Stimulated activated CD4-positive, alpha-beta T cell treated with anti-CD3 and anti-CD28 coated beads, TNF-alpha, amount 100 ng/mL, for 4 hours (primary cell): ENCODE results near the gene LRRN3.
"Not testable (repeated sequence)": the region's sequence is repeated elsewhere in the genome, so short reads cannot be mapped to it uniquely, and the experiment has no call there.

Experiments
- DNase-seq, 3 experiments: peaks; one replicate each; pipeline ENCODE4 v3.0.0-alpha.2; 2020; ENCODE audit warnings: low read depth in 3 of 3

Gene LRRN3

DNA sequence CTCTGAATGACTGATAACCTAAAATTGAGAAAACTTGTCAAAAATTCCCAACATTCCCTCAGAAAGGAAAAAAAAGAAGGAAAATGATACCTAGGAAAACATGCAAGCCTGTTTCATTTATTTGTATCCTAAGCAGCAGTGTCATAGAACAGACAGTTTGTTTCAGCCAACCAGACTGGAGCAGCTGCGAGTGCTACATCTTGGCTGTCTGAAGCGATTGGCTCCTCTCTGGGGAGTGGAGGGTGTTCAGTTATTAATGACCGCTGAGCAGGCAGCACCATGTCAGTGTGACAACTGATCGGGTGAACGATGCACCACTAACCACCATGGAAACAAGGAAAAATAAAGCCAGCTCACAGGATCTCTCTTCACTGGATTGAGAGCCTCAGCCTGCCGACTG, at the start of gene LRRN3:
Gene LRRN3 (plus strand): TSS at position 282 of the 400 bp plus-strand sequence. CDS start 31,646 bp downstream, outside the sequence.
- DNase-seq: no peak

DNA sequence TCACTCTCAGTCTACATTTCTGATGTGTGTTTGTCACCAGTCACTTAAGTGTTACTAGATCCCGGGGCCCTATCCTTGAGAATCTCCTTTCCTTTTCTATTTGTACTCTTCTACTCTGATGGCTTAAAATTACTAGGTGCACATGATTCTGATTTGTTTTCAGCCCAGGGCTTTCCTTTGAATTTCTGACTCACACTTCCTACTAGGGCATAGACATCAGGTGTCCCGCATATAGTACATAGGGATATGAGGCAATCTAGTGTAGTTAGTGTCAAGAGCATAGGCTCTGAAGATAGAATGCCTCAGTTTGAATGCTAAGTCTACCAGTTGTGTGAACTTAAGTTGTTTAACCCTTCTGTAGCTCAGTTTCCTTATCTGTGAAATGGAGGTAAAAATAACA, 49.4 kb upstream of the LRRN3 start:
- no peak for DNase-seq

DNA sequence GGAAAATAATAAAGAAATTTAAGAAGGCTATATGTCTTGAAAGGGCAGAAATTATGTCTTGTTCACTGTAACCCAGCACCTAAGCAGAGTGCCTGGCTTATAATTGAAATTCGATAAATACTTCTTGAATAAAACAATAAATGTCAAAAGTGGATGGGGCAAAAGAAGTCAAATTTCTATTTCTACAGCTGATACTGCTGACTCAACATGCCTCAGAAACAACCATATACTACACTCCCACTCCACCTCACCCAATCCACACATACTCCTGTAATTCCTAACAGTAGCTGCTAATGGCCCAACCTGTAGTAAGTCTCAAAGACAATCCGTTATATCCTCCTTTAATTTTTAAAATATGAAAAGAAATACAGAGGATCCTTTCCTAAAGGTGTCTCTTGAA, 48.1 kb upstream of the LRRN3 start:
- DNase-seq: no peak

DNA sequence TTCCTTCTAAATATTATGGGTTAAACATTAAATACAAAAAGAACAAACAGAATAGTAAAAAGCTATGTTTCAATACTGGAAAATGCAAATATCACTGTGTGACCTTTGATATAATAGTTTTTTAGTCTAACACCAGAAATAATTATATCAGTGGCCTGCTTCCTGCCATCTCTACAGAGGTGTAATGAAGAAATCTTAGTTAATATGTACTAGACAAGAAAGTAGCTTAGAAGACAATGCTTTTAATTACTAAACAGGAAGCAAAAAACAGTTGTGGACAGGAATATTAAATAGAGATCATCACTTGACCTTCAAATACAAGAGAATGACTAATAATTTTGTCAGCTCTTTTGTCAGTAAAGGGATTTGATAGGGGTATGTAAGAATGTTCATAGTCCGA, 47.4 kb upstream of the LRRN3 start:
- DNase-seq: no peak

DNA sequence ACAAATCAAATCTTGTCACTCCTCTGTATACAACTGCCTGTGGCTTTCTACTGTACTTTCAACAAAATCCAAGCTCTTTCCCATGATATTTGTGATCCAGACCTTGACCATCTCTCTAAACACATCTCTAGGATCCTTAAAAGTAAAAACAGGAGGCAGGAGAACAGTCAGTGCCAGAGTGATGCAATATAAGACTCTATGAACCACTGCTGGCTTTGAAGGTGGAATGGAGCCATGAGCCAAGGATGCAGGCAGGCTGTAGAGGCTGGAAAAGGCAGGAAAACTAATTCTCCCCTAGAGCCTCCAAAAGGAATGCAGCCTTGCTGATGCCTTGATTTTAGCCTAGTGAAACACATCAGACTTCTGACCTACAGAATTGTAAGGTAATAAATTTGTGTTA, 45.5 kb upstream of the LRRN3 start:
- DNase-seq: no peak

DNA sequence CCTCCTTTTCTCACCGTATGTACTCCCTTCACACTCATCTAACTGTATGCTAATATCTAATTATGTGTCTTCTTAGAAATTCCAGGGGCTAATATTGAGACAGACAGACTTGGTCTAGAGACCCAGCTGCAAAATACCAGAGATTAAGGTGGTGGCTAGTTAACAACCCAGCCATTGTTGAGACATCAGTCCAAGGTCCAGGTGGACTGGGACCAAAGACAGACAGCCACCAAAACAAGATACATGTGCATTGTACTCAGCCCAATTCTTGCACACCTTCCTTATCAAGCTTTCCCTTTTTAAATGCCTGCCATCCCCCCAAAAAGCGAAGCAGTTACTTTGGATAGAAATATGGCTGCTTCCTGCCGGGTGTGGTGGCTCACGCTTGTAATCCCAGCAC, 43.3 kb upstream of the LRRN3 start:
- no peak for DNase-seq

DNA sequence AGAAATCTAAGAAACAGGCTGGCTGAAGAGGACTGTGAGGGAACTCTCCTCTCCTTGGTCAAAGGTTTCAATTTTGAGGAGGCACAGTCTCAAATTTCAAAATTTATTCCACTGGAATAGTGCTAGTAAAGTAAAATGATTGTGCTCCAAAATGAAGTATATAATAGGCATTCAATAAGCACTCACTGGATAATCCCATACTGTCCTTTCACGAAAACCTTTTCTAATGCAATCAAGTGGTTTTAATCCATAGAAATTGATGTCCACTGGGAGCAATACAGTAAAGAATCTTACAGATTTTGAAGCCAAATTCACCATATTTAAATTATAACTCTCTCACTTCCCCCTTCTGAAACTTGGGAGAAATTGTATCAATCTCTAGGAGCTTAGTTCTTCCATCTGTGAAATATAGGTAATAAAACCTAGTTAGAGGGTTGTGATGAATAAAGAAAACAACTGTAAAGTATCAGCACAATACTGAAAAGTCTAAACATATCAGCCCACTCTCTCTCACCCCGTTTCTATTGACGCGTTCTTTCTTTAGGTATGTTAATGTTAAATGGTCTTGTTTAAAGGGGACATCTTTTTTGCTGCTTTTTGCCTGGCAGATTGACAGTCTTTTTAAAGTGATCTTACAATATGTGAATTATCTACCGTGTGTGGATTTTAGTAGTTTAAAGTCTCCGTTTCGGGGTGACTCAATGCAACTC, 40.8 kb upstream of the LRRN3 start:
- no peak for DNase-seq

DNA sequence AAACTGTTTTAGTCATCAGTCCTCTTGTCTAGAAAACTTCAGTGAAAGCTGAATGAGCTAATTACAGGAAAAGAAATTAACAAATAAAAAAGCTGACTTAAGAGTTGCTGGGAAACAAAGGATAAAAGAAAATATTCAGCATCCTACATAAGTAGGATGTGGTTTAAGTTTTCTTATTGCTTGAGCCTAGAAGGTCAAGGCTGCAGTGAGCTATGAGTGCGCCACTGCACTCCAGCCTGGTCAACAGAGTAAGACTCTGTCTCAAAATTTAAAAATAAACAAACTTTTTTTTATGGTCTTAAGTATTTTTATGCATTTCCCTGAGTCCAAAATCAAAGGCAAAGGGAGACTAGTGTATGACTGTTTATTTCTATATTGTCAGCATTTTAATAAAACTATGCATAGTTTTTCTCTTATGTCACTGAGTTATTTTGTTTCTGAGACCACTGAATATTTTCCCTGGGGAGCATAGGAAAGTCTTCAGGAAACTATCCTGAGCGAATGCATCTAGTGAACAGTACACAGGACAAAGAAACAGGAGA, 40.0 kb upstream of the LRRN3 start:
- no peak for DNase-seq

DNA sequence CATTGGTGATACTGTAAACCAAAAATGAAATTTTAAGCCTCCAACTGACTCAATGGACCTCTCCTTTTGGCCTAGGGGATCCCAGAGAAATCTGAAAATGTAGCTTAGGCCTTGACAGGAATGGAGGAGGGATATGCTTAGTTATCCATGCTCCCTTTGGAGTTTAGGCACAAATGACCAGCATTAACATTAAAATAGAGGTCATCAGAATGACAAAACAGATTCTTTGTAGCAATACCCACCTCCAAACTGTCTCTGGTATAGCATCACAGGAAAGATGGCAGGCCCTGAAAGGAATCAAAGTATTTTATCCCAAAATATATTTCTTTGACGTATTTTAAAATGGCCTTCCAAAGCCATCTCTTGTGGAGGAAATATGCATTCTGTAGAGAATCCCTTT, 39.1 kb upstream of the LRRN3 start:
- no peak for DNase-seq

DNA sequence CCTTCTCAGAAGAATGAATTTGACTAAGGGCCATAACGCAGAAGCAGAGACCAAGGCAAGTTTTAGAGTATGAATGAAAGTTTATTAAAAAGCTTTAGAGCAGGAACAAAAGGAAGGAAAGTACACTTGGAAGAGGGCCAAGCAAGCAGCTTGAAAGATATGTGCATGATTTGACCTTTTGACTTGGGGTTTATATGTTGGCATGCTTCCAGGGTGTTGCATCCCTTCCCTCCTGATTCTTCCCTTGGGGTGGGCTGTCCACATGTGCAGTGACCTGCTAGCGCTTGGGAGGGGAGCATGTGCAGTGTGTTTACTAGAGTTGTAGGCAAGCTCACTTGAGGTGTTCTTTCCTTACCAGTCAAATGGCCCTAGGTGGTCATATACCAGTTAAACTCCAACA, 37.9 kb upstream of the LRRN3 start:
- no peak for DNase-seq

DNA sequence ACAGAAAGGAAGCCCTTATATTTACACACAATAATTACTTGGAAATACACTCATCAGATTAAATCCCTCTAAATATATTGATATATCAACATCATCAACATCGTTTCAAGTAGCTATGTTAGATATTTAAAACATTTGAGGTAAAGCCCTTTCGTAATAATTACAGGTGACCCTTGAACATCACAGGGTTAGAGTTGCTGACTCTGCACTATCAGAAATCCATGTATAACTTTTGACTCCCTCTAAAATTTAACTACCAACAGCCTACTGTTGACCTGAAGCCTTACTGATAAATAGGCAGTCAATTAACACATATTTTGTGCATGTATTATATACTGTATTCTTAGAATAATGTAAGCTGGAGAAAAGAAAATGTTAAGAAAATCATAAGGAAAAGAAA, 34.6 kb upstream of the LRRN3 start:
- DNase-seq: no peak

DNA sequence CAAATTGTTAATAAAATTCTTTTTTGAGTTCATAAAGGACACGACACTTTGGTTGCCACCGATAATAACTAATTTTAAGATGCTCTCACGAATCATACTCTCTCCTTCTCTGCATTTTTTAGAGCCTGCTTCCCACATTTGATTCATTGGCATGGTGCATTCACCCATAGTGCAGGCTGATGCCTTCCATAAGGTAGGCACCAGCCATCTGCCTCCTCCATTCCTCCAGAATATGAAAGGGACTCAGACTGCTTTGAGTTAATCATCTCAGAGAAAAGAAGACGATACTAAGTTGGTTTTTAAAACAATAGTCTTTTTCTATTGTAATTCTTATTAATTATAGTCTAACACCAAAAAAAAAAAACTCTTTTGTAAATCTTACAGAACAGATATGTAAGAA, 33.9 kb upstream of the LRRN3 start:
- no peak for DNase-seq

DNA sequence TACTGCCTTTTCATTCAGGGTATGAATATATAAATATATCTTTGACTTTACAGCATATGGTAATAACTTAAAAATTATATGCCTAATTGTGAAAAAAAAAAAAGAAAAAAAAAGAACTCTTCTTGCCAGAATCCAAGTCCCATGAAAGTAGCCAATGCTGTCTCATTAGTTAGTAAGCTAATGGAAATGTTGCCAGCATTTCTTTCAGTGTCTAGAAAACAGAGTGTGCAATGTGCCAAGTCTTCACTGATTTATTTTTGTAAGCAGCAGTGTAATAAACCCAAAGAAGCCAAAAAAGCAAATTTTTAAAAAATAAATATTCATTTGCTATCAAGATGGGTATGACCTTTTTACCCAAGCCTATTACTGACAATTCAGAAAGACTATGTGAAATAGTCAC, 31.1 kb upstream of the LRRN3 start:
- no peak for DNase-seq

DNA sequence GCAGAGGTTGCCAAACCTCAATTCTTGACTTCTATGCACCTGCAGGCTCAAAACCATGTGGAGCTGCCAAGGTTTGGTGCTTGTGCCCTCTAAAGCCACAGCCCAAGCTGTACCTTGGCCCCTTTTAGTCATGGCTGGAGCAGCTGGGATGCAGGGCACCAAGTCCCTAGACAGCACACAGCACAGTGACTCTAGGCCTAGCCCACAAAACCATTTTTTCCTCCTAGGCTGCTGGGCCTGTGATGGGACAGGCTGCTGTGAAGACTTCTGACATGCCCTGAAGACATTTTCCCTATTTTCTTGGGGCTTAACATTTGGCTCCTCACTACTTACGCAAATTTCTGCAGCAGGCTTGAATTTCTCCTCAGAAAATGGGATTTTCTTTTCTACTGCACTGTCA, 27.8 kb upstream of the LRRN3 start:
- no peak for DNase-seq

DNA sequence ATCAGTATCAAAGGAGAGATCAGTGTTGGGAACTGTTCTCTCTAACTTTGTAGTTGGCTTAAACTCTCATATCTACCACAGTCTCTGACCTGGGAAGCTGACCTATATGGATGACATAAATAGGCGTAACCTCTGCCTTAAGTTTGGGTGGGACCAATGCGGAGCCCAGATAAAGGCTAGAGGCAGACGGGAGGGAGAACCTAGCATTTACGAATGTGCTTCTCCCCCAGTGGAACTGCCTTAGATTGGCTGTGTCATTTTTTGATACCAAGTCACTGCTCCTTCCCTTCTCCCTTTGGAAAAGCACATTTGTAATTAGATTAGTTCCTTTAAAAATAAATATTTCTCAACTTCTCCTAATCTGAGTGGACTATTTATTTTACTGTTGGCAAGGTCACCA, 23.7 kb upstream of the LRRN3 start:
- no peak for DNase-seq

DNA sequence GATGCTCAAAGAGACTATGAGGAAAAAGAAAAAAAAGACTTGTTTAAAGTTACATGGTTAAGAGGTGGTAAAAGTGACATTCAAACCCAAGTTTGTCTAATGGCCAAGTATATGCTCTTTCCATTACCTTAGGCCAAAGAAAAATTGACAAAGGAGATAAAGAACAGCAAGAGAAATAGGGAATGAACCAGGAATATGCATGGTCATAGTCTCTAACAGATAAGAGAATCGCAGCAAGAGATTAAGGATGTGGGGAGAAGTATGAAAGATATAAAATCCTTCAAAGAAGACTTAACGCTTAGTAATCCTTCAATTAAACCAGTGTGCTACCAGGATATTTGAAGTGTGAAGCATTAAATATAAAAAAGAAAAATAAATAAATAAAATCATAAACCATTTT, 23.2 kb upstream of the LRRN3 start:
- DNase-seq: no peak

DNA sequence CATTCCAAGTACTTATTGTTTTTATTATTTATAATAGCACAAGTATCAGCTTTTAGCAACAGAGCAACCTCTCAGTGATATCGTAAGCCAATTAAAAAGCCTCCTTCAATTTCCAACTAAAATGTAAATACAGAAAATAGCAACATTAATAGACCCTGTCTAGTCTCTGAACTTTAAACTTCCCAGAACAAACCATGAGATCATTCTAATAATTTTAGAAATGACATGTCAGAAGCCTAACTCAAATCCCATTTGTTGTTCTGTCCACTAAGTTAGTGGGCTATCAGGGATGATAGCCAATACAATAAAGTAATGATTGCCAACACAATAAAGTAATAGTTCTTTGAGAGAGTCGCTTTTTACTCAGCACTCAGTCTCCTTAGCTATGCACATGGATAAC, 22.3 kb upstream of the LRRN3 start:
- DNase-seq: no peak

DNA sequence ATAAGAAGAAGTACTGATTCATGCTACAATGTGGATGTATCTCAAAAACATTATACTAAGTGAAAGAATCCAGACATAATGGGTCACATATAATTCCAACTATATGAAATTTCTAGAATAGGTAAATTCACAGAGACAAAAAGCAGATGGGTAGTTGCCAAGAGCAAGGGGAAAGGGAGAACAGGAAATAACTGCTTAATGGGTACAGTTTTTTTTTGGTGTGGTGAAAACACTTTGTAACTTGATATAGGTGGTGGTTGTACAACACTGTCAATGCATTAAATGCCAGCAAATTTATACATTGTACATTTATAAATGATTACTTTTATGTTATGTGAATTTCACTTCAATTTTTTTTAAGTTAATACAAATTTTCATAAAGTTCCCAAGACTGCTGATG, 19.4 kb upstream of the LRRN3 start:
- no peak for DNase-seq

DNA sequence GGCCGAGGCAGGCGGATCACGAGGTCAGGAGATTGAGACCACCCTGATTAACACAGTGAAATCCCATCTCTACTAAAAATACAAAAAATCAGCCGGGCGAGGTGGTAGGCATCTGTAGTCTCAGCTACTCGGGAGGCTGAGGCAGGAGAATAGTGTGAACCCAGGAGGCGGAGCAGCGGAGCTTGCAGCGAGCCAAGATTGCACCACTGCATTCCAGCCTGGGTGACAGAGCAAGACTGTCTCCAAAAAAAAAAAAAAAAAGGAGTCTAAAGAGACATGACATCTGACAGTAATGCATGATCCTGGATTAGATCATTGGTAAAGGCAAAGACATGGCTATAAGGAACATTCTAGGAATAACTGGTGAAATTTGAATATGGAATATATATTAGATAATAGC, 18.3 kb upstream of the LRRN3 start:
- not testable (repeated sequence) for DNase-seq

DNA sequence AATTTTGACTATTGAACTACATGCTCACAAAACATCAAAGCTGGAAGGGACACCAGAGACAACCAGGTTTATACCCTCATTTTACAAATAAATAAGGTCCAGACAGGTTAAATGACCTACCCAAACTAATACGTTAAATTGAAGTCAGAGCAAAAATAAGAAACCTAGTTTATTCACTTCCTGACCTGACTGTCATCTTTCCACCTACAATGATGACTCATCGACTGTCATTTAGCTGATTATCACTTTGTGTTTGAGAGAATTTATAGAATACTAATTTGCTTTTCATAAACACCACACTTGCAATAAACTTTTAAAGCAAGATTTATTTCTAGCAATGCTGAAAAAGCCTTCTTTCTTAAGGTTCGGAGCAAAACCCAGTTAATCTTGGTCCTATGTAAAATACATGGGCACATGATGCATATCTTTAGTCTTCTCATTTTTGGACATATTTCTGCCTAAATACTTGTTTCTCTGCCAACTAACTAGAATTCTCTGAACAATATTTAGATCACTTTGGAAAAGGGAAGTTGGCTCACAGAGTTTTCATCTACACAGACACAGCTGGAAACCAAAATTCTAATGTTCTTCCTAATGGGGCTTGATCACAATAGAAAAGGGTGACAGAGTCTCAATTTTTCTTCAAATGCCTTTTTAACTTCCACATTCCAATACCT, 16.7 kb upstream of the LRRN3 start:
- no peak for DNase-seq

DNA sequence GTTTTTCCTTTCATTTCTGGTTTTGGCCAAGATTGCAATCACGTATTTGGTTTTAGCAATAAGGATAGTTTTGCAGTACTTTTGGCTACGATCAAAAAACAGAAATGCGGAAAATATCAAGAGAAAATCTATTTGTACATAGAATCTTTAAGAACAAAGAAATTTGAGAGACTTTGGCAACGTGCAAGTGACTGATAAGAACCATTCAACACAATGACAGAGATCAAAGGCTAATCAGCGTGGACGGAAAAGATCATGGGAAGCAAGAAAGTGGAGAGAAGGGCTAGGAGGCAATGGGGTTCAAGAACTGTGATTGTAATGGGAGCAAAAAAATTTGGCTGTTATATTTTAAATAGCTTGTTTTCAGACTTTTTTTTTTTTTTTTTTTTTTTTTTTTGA, 16.2 kb upstream of the LRRN3 start:
- DNase-seq: no peak

DNA sequence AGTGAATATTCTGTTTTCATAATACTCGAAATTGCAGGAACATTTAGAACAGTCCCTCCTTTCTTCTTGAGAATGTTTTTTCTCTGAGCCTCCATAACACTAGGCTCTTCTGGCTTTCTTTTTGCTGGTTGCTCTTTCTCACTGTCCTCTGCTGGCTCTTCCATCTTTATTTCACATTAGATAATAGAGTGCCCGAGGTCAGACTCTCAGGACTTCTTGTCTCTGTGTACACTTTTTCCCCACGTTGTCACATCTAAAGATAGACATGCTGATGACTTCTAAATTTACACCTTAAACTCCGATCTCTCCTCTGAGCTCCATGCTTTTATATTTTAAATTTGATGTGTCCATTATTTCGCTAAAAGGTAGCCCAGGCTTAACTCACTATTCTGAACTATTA, 15.4 kb upstream of the LRRN3 start:
- DNase-seq: no peak

DNA sequence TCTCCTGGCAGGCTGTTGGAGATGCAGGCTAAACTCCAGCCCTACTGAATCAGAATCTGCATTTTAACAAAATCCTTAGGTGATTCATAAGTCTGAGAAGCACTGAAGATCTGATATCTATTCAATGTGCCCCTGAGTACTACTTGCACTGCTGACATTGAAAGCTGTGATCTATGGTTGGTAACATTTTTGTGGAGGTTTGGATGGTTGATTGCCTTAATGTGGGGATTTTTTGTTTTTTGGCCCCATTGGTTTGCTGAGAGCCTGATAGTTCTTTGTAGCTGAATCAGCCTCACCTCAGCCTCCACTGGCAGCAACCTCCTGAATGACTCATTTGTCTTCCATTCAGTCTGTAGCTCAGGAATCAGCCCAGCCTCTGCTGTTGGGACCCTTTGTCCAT, 14.7 kb upstream of the LRRN3 start:
- no peak for DNase-seq

DNA sequence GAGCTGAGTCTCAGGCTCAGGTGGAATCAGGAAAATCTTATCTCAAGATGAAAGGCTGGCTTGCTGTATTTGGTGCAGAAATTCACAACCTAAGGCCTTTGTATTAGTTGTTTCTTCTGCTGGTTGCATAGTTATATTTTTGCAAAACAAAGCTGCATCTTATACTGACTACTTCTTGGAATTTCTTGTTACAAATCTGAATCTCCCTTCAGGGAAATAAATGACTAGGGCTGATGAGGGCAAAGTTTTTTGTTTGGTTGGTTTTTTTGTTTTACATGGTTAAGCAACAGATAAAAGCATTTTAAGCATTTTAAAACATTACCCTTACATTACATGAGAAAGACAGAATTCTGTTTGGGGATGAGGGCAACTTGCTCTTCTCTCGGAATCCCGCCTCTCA, 13.9 kb upstream of the LRRN3 start:
- DNase-seq: no peak
